Measurements from ENCODE around the gene CCDC6.

CCDC6 gene

DNA sequence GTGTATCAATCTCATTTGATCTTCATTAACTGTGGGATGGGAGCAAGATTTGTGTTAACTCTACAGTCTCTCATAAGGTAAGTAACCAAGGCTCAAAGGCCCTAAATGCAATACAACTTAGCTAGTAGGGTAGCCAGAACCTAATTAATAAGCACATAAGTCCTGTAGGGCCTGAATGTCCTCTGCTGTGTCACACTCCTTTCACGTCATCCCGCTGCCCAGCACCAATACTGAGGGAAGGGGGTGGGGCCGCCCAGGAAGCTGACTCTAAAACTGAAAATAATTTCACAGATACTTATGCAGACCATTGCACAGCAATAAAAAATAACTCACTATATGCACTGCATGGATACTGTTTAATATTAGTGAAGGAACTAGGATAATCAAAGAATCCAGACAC is 13.7 kb downstream of the CCDC6 start:
- Histone ChIP-seq H3K36me3 (no peaks in the 10 kb centered on the region), H3K27ac (no peak overlapping the region), H3K9me3 (no peaks in the 10 kb centered on the region), H3K4me3 (ENCODE audit: low read depth in 1 of 2, low read length in 1 of 2) (no peak overlapping the region), H3K27me3 (no peaks in the 10 kb centered on the region), H3K4me1 (ENCODE audit: control insufficient read depth in 1 of 2, insufficient read depth in 1 of 2, low read depth in 1 of 2, low read length in 1 of 2) (peaks cover 0 to 8% of the 10 kb centered on the region in 2 experiments)
- TF ChIP-seq, protein P1, sequence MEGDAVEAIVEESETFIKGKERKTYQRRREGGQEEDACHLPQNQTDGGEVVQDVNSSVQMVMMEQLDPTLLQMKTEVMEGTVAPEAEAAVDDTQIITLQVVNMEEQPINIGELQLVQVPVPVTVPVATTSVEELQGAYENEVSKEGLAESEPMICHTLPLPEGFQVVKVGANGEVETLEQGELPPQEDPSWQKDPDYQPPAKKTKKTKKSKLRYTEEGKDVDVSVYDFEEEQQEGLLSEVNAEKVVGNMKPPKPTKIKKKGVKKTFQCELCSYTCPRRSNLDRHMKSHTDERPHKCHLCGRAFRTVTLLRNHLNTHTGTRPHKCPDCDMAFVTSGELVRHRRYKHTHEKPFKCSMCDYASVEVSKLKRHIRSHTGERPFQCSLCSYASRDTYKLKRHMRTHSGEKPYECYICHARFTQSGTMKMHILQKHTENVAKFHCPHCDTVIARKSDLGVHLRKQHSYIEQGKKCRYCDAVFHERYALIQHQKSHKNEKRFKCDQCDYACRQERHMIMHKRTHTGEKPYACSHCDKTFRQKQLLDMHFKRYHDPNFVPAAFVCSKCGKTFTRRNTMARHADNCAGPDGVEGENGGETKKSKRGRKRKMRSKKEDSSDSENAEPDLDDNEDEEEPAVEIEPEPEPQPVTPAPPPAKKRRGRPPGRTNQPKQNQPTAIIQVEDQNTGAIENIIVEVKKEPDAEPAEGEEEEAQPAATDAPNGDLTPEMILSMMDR (IDR thresholded peaks at IDR 0.05) = no peak

DNA sequence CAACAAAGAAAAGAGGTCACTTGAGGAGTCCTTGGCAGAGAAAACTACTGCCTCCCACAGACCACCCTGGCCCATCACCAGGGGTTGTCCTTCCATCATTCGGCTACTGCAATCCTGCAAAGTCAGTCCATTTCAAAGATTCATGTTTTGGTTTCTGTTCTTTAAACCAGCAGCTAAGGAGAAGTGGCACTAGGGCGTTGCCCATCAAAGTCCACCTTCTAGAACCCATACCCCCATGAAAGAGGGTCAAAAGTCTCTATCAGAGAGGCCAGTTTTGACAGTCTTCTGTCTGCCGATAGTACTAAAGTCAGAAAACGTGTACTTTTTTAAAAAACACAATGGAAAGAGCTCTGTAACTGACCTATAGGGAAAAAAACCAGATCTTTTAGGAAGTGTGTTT is 14.4 kb downstream of the CCDC6 start:
- Histone ChIP-seq H3K27ac (no peak overlapping the region), H3K4me1 (ENCODE audit: control insufficient read depth in 1 of 2, insufficient read depth in 1 of 2, low read depth in 1 of 2, low read length in 1 of 2) (peaks cover 3 to 13% of the 10 kb centered on the region in 2 experiments), H3K9me3 (no peaks in the 10 kb centered on the region), H3K4me3 (ENCODE audit: low read depth in 1 of 2, low read length in 1 of 2) (no peak overlapping the region), H3K36me3 (no peaks in the 10 kb centered on the region), H3K27me3 (no peaks in the 10 kb centered on the region)
- TF ChIP-seq, protein P1 (IDR thresholded peaks at IDR 0.05) = no peak

DNA sequence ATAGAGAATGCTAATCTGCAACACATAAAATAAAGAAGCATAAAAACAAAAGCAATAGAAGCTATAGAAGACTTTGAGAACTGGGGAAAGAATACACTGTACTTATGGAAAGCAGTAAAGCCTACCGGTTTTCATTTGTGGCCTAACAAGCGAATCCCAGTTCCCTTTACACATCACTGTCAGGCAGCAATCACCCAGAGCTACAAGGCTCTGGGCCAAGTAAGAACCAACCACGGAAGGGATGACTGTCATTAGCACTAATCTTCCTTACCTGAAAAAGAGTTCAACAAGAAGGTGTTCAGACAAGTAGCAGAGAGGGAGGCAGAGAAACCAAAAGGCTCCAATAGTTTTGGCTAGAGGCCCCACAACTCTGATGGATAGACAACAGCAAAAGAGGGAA is 15.0 kb downstream of the CCDC6 start:
- TF ChIP-seq, protein P1 (IDR thresholded peaks at IDR 0.05) = no peak
- no peaks in the 10 kb centered on the region for H3K27me3 ChIP-seq
- no peaks in the 10 kb centered on the region for H3K9me3 ChIP-seq
- H3K4me1 ChIP-seq (ENCODE audit: control insufficient read depth in 1 of 2, insufficient read depth in 1 of 2, low read depth in 1 of 2, low read length in 1 of 2) = peaks cover 7 to 17% of the 10 kb centered on the region in 2 experiments
- H3K27ac ChIP-seq = no peak overlapping the region
- H3K4me3 ChIP-seq (ENCODE audit: low read depth in 1 of 2, low read length in 1 of 2) = no peak overlapping the region
- no peaks in the 10 kb centered on the region for H3K36me3 ChIP-seq

DNA sequence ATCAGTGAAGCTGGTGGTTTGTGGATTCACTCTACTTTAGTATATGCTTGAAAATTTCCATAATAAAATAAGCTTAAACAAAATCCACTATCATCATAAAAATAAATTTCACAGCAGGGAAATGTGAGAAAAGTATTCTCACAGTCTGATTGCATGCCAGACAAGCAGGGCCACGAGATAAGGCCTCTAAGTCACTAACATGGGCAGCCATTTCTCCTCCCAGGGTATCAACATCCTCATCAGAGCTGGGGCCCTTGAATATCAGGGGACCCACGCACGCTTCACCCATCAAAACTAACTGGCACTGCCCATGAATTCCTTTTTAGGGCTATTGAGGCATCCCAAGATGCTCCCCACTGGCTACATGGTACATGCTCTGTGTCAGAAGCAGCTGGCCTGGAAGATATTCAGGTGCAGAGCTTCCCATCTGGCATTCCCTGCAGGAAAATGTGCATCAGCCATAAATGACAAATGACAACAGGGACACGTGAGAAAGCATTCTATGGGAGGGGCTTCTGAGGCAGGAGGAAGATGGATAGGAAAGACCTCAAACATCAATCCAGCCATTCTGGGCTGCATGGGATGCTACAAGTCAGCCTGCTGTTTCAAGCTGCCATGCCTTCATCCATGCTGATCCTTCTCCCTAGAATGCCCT is 17.4 kb downstream of the CCDC6 start:
- H3K4me3 ChIP-seq (ENCODE audit: low read depth in 1 of 2, low read length in 1 of 2) = no peak overlapping the region
- TF ChIP-seq, protein P1 (IDR thresholded peaks at IDR 0.05) = no peak
- no peak overlapping the region for H3K27ac ChIP-seq
- H3K27me3 ChIP-seq = no peaks in the 10 kb centered on the region
- peaks cover 21 to 27% of the 10 kb centered on the region in 2 experiments for H3K4me1 ChIP-seq (ENCODE audit: control insufficient read depth in 1 of 2, insufficient read depth in 1 of 2, low read depth in 1 of 2, low read length in 1 of 2)
- no peaks in the 10 kb centered on the region for H3K36me3 ChIP-seq
- H3K9me3 ChIP-seq = no peaks in the 10 kb centered on the region

DNA sequence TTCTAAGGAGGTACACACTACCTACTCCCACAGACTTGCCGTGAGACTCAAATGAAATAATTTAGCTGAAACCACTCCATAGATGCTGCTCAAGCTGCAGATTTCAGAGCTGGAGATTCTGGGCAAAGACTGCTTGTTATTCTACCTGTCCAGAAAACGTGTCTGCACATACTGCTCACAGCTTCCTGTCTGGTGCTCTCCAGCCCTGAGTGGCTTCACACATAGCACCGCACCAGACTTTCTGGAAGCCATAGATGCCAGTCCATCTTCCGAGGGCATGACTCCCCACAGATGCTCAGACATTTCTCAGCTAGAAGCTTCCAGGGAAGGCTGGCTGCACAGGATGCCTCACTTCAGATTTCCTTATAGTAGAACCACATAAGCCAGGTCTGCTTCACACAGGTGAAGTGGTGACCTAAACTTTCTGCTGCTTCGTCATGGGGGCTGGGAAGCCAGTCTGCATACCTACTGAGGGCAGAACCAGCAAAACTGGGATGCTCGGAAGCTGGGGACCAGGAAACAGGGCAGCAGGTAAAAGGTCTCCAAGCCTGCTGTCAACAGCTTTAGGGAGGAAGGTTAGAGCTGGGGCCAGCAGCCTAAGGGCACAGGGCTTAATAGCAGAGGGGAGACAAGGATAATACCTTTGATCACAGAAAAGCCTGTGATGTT is 18.2 kb downstream of the CCDC6 start:
- Histone ChIP-seq H3K4me3 (ENCODE audit: low read depth in 1 of 2, low read length in 1 of 2) (no peak overlapping the region), H3K27ac (no peak overlapping the region), H3K36me3 (no peaks in the 10 kb centered on the region), H3K27me3 (no peaks in the 10 kb centered on the region), H3K4me1 (ENCODE audit: control insufficient read depth in 1 of 2, insufficient read depth in 1 of 2, low read depth in 1 of 2, low read length in 1 of 2) (peaks cover 21 to 27% of the 10 kb centered on the region in 2 experiments), H3K9me3 (no peaks in the 10 kb centered on the region)
- TF ChIP-seq, protein P1 (IDR thresholded peaks at IDR 0.05) = no peak

All from neutrophil (primary cell).